HFFc6 (cell line): ENCODE data around the gene LAMA3. TPM values are rescaled to one million over a fixed set of nuclear protein-coding genes. Genes with fewer than 3 reads are reported as not detected.

Experiments used
- DNase-seq: peaks from one replicate; pipeline ENCODE4 v3.0.0-alpha.2; 2018
- H3K27ac Mint-ChIP-seq: 2 replicates; pipeline ENCODE4 v1.8.0; 2020; ENCODE audit warnings: mild to moderate bottlenecking, mixed read lengths
- H3K27me3 Mint-ChIP-seq: 2 replicates; pipeline ENCODE4 v1.8.0; 2021; ENCODE audit warnings: mild to moderate bottlenecking, moderate library complexity, mixed read lengths; ENCODE audit not compliant: insufficient read depth
- H3K36me3 Mint-ChIP-seq: 2 replicates; pipeline ENCODE4 v1.8.0; 2021; ENCODE audit warnings: low read depth, mixed read lengths
- H3K4me1 Mint-ChIP-seq: 2 replicates; pipeline ENCODE4 v1.8.0; 2020; ENCODE audit warnings: low read depth, mixed read lengths
- H3K4me3 Mint-ChIP-seq: 2 replicates; pipeline ENCODE4 v1.8.0; 2020; ENCODE audit warnings: mild to moderate bottlenecking, moderate library complexity, mixed read lengths
- H3K9me3 Mint-ChIP-seq: 2 replicates; pipeline ENCODE4 v1.8.0; 2020; ENCODE audit warnings: mild to moderate bottlenecking, mixed read lengths
- total RNA-seq, 6 experiments: library from RNA; stranded (reverse); fragmentation: NEBNext Ultra II Directional; extraction: Animal tissue kit (Norgen Biotek cat#: 25700); gene quantifications; 2 replicates in 1 of 6; 3 replicates in 5 of 6; pipeline ENCODE4 v1.2.3, GENCODE V29; 2021
- TF ChIP-seq, protein P1 (sequence below): fragments of 200-600 bp; sonication (generic); IDR thresholded peaks from 2 replicates; pipeline ENCODE4 v1.5.0; 2021; ENCODE audit warnings: antibody characterized with exemption, mild to moderate bottlenecking

Gene LAMA3
- total RNA-seq, 6 experiments from 2014 or later: 0.46 to 1.6 (median 0.54) TPM

DNA sequence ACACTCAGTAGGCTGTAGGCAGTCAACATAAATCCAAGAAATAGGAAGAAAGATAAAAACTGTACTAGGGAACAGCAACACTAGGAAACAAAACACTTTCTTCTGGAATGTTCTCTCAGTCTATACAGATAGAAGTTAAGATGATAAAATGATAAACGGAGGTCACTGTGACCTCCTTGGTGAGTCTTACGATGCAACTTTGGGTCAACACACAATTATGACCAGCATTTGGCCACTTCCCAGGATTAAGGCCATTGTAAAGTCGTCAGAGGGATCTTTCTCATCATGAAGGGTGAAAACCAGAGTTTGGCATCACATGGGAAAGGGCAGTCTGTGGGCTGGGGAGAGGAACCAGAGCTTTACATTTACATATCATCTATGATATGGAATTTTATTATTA lies 33.4 kb downstream of the LAMA3 start:
- H3K4me1 Mint-ChIP-seq: peaks cover 54% of the 10 kb centered on the region
- peak overlapping the region; percentile 73 for H3K27ac Mint-ChIP-seq
- TF ChIP-seq, protein P1, sequence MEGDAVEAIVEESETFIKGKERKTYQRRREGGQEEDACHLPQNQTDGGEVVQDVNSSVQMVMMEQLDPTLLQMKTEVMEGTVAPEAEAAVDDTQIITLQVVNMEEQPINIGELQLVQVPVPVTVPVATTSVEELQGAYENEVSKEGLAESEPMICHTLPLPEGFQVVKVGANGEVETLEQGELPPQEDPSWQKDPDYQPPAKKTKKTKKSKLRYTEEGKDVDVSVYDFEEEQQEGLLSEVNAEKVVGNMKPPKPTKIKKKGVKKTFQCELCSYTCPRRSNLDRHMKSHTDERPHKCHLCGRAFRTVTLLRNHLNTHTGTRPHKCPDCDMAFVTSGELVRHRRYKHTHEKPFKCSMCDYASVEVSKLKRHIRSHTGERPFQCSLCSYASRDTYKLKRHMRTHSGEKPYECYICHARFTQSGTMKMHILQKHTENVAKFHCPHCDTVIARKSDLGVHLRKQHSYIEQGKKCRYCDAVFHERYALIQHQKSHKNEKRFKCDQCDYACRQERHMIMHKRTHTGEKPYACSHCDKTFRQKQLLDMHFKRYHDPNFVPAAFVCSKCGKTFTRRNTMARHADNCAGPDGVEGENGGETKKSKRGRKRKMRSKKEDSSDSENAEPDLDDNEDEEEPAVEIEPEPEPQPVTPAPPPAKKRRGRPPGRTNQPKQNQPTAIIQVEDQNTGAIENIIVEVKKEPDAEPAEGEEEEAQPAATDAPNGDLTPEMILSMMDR: no peak
- peaks cover 8% of the 10 kb centered on the region for H3K36me3 Mint-ChIP-seq
- DNase-seq: no peak
- peaks cover 6% of the 10 kb centered on the region for H3K9me3 Mint-ChIP-seq
- no peak overlapping the region; the same call in 1 of the 2 replicates for H3K4me3 Mint-ChIP-seq
- peaks cover 2% of the 10 kb centered on the region; the same call in 1 of the 2 replicates for H3K27me3 Mint-ChIP-seq

DNA sequence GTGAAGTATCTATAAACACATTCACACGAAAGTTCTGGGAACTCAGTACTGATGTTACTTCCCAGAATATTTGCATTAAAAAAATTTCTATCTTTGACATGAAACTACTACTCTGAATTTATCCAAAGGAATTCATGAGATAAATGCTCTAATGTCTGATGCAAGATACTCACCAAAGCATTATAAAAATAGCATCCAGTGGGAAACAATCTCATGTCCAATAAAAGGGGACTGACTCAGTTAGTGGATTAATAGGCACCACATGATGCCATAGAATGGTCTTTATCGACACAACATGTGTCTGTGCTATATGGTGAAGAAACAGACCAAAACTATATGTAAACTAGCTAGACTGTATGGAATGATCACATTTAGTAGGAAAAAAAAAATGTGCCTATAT lies 33.9 kb downstream of the LAMA3 start:
- Mint-ChIP-seq H3K4me1 (peaks cover 49% of the 10 kb centered on the region), H3K27ac (peak overlapping the region; percentile 73; the same call in 1 of the 2 replicates), H3K9me3 (peaks cover 6% of the 10 kb centered on the region), H3K27me3 (peaks cover 2% of the 10 kb centered on the region; the same call in 1 of the 2 replicates), H3K4me3 (no peak overlapping the region), H3K36me3 (peaks cover 8% of the 10 kb centered on the region)
- peak; percentile 30 for DNase-seq
- TF ChIP-seq, protein P1: no peak

DNA sequence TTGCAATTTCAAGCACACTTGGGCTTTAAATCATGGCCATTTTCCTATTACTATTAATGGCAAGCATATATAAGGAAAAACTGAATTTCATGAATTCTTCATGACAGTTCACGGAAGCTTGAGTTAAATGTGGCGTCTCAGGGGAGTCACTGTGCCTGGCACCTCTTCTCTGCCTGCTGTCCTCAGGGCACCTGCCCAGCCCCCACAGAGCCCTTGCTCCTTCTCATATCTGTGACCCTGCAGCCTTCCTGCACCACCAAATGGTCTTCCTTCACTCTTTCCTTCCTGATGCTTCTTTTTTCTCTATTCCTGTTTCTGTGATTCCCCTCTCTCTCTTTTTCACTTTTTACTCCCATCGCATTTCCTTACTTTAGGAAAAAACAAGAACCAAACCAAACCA lies 35.4 kb downstream of the LAMA3 start:
- Mint-ChIP-seq H3K27ac (no peak overlapping the region), H3K27me3 (peaks cover 3% of the 10 kb centered on the region; the same call in 1 of the 2 replicates), H3K4me3 (no peak overlapping the region), H3K4me1 (peaks cover 34% of the 10 kb centered on the region), H3K36me3 (peaks cover 8% of the 10 kb centered on the region), H3K9me3 (peaks cover 6% of the 10 kb centered on the region)
- TF ChIP-seq, protein P1: no peak
- DNase-seq: no peak

DNA sequence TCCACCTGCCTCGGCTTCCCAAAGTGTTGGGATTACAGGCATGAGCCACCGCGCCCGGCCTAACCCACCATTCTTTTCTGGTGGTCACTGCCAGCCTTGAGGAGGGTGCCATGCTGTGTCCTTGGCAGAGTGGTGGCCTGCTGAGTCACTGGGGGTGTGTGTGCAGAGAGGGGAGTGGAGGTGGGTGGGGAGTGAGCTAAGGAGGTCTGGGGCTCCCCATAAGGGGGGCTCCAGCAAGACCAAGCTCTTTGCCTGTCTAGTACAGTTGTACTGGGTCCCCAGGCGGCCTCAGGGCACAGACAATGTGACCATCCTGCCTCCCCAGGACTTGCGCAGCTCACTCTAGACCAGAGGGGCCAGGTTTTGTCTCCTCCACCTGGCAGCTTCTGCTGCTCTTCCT lies 36.1 kb downstream of the LAMA3 start:
- Mint-ChIP-seq H3K27ac (no peak overlapping the region), H3K36me3 (peaks cover 8% of the 10 kb centered on the region), H3K9me3 (peaks cover 6% of the 10 kb centered on the region), H3K27me3 (peaks cover 8% of the 10 kb centered on the region), H3K4me3 (no peak overlapping the region), H3K4me1 (peaks cover 27% of the 10 kb centered on the region)
- no peak for DNase-seq
- TF ChIP-seq, protein P1: no peak

DNA sequence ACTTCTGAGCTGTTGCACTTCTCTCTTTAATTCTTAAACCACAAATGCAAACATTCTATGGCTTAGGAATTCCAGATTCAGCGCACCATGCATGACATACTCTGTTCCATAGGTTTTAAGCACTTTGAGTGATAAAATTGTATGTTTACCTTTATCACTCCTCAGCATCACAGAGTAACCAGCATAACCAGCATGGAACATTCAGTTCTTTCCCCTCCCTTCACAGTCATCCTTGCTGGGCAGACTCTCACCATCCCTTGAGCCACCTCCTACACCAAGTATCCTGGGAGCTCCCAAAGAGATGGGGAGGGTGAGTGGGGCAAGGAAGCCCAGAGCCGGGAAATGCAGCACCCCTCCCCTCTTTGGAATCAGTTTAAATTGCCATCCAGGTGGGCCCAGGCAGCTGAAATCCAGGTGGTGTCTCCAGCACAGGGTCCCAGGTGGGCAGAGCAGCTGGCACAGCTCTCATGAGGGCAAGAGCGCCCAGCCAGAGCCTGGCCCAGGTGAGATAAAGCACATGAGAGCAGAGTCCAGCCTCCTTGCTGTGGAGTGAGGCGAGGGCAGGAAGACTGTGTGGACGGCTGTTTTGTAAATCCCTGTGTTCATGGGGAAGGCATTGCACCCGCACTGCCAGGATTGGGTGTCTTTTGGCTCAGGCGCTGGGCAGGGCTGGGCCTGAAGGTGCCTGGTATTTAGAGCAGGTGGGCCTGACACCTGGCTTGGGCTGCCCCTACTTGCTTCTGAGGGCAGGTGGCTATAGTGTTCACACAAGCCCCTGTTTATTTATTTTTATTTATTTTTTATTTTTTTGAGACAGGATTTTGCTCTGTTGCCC lies 36.8 kb downstream of the LAMA3 start:
- Mint-ChIP-seq H3K4me3 (no peak overlapping the region), H3K36me3 (peaks cover 8% of the 10 kb centered on the region), H3K27ac (no peak overlapping the region), H3K9me3 (peaks cover 6% of the 10 kb centered on the region), H3K4me1 (peaks cover 26% of the 10 kb centered on the region), H3K27me3 (peaks cover 8% of the 10 kb centered on the region)
- TF ChIP-seq, protein P1: no peak
- no peak for DNase-seq
